Measurements from ENCODE around the gene TXNDC11. TPM values are rescaled to one million over a fixed set of nuclear protein-coding genes. Genes with fewer than 3 reads are reported as not detected.

The TXNDC11 gene
- total RNA-seq, 6 experiments from 2014 or later, result 38.8 to 49.0 (median 44.4) TPM

- H3K36me3 Mint-ChIP-seq (ENCODE audit: low read depth), result peaks cover 45% of the 10 kb centered on the region
- TF ChIP-seq, protein P1, sequence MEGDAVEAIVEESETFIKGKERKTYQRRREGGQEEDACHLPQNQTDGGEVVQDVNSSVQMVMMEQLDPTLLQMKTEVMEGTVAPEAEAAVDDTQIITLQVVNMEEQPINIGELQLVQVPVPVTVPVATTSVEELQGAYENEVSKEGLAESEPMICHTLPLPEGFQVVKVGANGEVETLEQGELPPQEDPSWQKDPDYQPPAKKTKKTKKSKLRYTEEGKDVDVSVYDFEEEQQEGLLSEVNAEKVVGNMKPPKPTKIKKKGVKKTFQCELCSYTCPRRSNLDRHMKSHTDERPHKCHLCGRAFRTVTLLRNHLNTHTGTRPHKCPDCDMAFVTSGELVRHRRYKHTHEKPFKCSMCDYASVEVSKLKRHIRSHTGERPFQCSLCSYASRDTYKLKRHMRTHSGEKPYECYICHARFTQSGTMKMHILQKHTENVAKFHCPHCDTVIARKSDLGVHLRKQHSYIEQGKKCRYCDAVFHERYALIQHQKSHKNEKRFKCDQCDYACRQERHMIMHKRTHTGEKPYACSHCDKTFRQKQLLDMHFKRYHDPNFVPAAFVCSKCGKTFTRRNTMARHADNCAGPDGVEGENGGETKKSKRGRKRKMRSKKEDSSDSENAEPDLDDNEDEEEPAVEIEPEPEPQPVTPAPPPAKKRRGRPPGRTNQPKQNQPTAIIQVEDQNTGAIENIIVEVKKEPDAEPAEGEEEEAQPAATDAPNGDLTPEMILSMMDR (IDR thresholded peaks at IDR 0.05), result no peak
- H3K27ac Mint-ChIP-seq, result no peak overlapping the region
- no peak for DNase-seq
- no peak overlapping the region for H3K4me3 Mint-ChIP-seq
- 0 out of 2 replicates have a peak, but pooled peaks cover 2% of the 10 kb centered on the region for H3K27me3 Mint-ChIP-seq (ENCODE audit: insufficient read depth)
- H3K4me1 Mint-ChIP-seq (ENCODE audit: low read depth), result peaks cover 58% of the 10 kb centered on the region
- no peaks in the 10 kb centered on the region for H3K9me3 Mint-ChIP-seq
Measured at GRCh38 chr16:11738742-11739544, 3.7 kb downstream of the TXNDC11 start.

DNA sequence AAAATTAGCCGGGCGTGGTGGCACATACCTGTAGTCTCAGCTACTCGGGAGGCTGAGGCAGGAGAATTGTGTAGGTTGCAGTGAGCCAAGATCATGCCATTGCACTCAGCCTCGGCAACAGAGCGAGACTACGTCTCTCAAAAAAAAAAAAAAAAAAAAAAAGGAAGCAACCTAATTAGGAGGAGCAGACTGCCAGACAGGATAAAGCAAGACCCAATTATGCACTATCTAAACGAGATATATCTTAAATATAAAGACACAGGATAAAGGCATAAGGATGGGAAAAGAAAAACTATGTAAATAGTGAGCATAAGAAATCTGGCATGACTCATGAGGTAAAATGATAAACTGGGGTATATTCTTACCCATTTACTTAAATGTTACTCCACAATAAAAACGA, 4.9 kb downstream of the TXNDC11 start:
- no peaks in the 10 kb centered on the region for H3K27me3 Mint-ChIP-seq (ENCODE audit: insufficient read depth)
- H3K4me3 Mint-ChIP-seq, result no peak overlapping the region
- H3K9me3 Mint-ChIP-seq, result no peaks in the 10 kb centered on the region
- no peak overlapping the region for H3K27ac Mint-ChIP-seq
- TF ChIP-seq, protein P1 (IDR thresholded peaks at IDR 0.05), result no peak
- no peak for DNase-seq
- peaks cover 48% of the 10 kb centered on the region for H3K4me1 Mint-ChIP-seq (ENCODE audit: low read depth)
- peaks cover 44% of the 10 kb centered on the region for H3K36me3 Mint-ChIP-seq (ENCODE audit: low read depth)

GRCh38 chr16:11736903-11737302, 5.8 kb downstream of the TXNDC11 start:
- no peak overlapping the region for H3K27ac Mint-ChIP-seq

DNA sequence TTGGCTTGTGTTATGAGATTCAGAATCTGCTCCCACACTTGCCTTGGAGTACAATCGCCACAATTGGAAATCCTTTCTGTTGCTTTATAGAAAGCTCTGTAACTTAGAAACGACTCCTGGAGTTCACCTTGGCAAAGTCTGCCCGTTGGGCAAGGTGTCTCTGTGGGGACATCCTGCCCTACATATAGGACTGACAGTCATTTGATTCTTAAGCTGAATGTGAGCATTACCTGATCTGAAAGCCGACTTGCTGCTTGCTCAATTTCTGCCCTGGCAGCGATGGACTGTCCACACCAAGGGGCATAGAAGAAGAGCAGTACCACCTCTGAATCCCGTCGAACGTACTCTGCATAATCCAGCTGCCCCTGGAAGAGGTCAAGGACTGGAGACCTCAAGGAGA, 6.9 kb downstream of the TXNDC11 start:
- Mint-ChIP-seq H3K4me1 (ENCODE audit: low read depth) (peaks cover 38% of the 10 kb centered on the region), H3K36me3 (ENCODE audit: low read depth) (peaks cover 40% of the 10 kb centered on the region), H3K9me3 (no peaks in the 10 kb centered on the region), H3K4me3 (no peak overlapping the region), H3K27ac (no peak overlapping the region), H3K27me3 (ENCODE audit: insufficient read depth) (no peaks in the 10 kb centered on the region)
- TF ChIP-seq, protein P1 (IDR thresholded peaks at IDR 0.05), result no peak
- no peak for DNase-seq

More at GRCh38 chr16:11736903-11737302, 5.8 kb downstream of the TXNDC11 start:
- no peaks in the 10 kb centered on the region for H3K9me3 Mint-ChIP-seq
- H3K4me1 Mint-ChIP-seq (ENCODE audit: low read depth), result peaks cover 48% of the 10 kb centered on the region
- no peak overlapping the region for H3K4me3 Mint-ChIP-seq
- H3K27me3 Mint-ChIP-seq (ENCODE audit: insufficient read depth), result no peaks in the 10 kb centered on the region
- H3K36me3 Mint-ChIP-seq (ENCODE audit: low read depth), result peaks cover 51% of the 10 kb centered on the region
- no peak for DNase-seq
- TF ChIP-seq, protein P1 (IDR thresholded peaks at IDR 0.05), result no peak

DNA sequence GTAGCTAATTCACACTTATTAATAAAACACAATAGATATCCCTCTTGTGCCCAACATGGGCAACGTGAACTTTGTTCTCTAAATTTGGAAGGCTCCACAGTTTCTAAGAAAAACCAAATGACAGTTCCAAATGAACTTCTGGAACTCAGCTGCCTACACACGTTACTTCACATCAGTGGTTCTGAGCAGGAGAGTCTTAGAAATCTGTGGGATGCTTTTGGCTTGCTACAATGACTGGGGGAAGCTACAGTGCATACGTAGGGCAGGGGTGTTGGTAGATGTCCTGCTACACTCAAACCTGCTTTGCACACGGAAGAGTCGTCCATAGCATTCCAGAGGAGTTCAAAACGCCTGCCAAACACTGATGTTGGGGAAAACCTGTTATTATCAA, 8.0 kb downstream of the TXNDC11 start:
- H3K36me3 Mint-ChIP-seq (ENCODE audit: low read depth), result peaks cover 46% of the 10 kb centered on the region
- no peaks in the 10 kb centered on the region for H3K9me3 Mint-ChIP-seq
- no peak overlapping the region for H3K4me3 Mint-ChIP-seq
- DNase-seq, result no peak
- H3K27ac Mint-ChIP-seq, result no peak overlapping the region
- TF ChIP-seq, protein P1 (IDR thresholded peaks at IDR 0.05), result no peak
- no peaks in the 10 kb centered on the region for H3K27me3 Mint-ChIP-seq (ENCODE audit: insufficient read depth)
- H3K4me1 Mint-ChIP-seq (ENCODE audit: low read depth), result peaks cover 27% of the 10 kb centered on the region
